HepG2 (cell line): ENCODE data around the gene MESD. TPM values are rescaled to one million over a fixed set of nuclear protein-coding genes. Genes with fewer than 3 reads are reported as not detected.

Experiments used
- ATAC-seq: fragments of 200-7000 bp; cut with Tn5 transposase; 3 replicates; pipeline ENCODE4 v1.9.1; 2020; ENCODE audit warnings: mild to moderate bottlenecking, moderate library complexity
- BruUV-seq: library from RNA; stranded (reverse); fragments of 400-500 nt; replicated peaks from 2 replicates; lab custom pipeline; 2021; lab: Mats Ljungman, UMichigan
- CTCF ChIA-PET: fragments of 300-600 bp; formaldehyde crosslinking; extraction: SDS; loops from one replicate; lab custom pipeline; 2021; ENCODE audit warnings: low total read pairs, inconsistent platforms, low intra/inter-chr PET ratio; lab: Yijun Ruan, JAX
- POLR2A ChIA-PET: fragments of 350-600 bp; sonication (Branson Sonifier 250); formaldehyde crosslinking; loops from one replicate; lab custom pipeline; 2020; ENCODE audit warnings: antibody characterized with exemption, inconsistent platforms; lab: Yijun Ruan, JAX
- DNase-seq: peaks from one replicate; pipeline ENCODE4 v3.0.0-alpha.2; 2015; ENCODE audit warnings: low spot score
- FAIRE-seq: peaks from 3 replicates; lab custom pipeline; 2011; peaks lifted over from hg19 to GRCh38; lab: Jason Lieb, UNC
- H2AFZ ChIP-seq: one replicate; pipeline ENCODE4 v1.6.1; 2011; ENCODE audit warnings: low read length, inconsistent platforms
- H3K27ac ChIP-seq: fragments of 300-600 bp; 3 replicates; pipeline ENCODE4 v1.8.0; 2011; ENCODE audit warnings: mixed run types, mild to moderate bottlenecking, mixed read lengths, low read length, inconsistent platforms; ENCODE audit not compliant: insufficient read depth; ENCODE audit errors: extremely low read length
- H3K27me3 ChIP-seq, 2 experiments: fragments of 200-600 bp in 1 of 2; 2 replicates in 1 of 2; 3 replicates in 1 of 2; pipeline versions ENCODE4 v1.6.0 to v1.8.0; 2011; ENCODE audit warnings: low read length in 2 of 2, mild to moderate bottlenecking in 2 of 2, moderate library complexity in 2 of 2, inconsistent platforms in 1 of 2; ENCODE audit not compliant: insufficient read depth in 2 of 2, control insufficient read depth in 1 of 2
- H3K36me3 ChIP-seq, 2 experiments: fragments of 200-600 bp in 1 of 2; replicated peaks in 1 of 2; 2 replicates in 1 of 2; 3 replicates in 1 of 2; pipeline versions ENCODE4 v1.5.1 to v1.8.0; 2011; ENCODE audit warnings: low read length in 2 of 2, inconsistent platforms in 1 of 2; ENCODE audit not compliant: insufficient read depth in 2 of 2, control insufficient read depth in 1 of 2
- H3K4me1 ChIP-seq: 2 replicates; pipeline ENCODE4 v1.5.1; 2012; ENCODE audit warnings: low read length, inconsistent platforms; ENCODE audit not compliant: insufficient read depth
- H3K4me2 ChIP-seq: 2 replicates; pipeline ENCODE4 v1.6.0; 2011; ENCODE audit warnings: low read depth, low read length, inconsistent platforms
- H3K4me3 ChIP-seq, 3 experiments: fragments of 200-600 bp in 1 of 3; sonication (generic), shearing (Covaris generic) in 1 of 3; replicated peaks in 1 of 3; 2 replicates each; pipeline ENCODE4 v1.5.1; 2011 to 2016; ENCODE audit warnings: low read length in 3 of 3, inconsistent platforms in 2 of 3, low read depth in 2 of 3, mild to moderate bottlenecking in 2 of 3, control low read depth in 1 of 3, mixed read lengths in 1 of 3; ENCODE audit not compliant: insufficient read depth in 1 of 3
- H3K79me2 ChIP-seq: one replicate; pipeline ENCODE4 v1.6.1; 2011; ENCODE audit warnings: low read length, inconsistent platforms; ENCODE audit not compliant: insufficient read depth
- H3K9ac ChIP-seq: 2 replicates; pipeline ENCODE4 v1.6.0; 2011; ENCODE audit warnings: mild to moderate bottlenecking, low read depth, low read length, inconsistent platforms; ENCODE audit not compliant: insufficient read depth
- H3K9me3 ChIP-seq: 2 replicates; pipeline ENCODE4 v1.5.1; 2012; ENCODE audit warnings: mild to moderate bottlenecking, low read length
- H4K20me1 ChIP-seq: 2 replicates; pipeline ENCODE4 v1.6.0; 2011; ENCODE audit warnings: inconsistent platforms, mild to moderate bottlenecking, low read length, moderate library complexity; ENCODE audit not compliant: insufficient read depth
- ARNT2 ChIP-seq: sonication (generic); formaldehyde crosslinking; IDR thresholded peaks from 2 replicates; pipeline ENCODE4 v1.8.0; 2022; ENCODE audit warnings: mild to moderate bottlenecking, low read depth, missing genetic modification reagents, moderate library complexity
- CCDC6 ChIP-seq: sonication (generic); formaldehyde crosslinking; IDR thresholded peaks from 2 replicates; pipeline ENCODE4 v1.8.1; 2022; ENCODE audit warnings: mild to moderate bottlenecking, missing genetic modification reagents, moderate library complexity
- GTF3A ChIP-seq: sonication (generic); formaldehyde crosslinking; conservative IDR thresholded peaks from 2 replicates; pipeline ENCODE4 v1.4.0; 2020; ENCODE audit warnings: mild to moderate bottlenecking, missing genetic modification reagents
- HES4 ChIP-seq: sonication (generic); formaldehyde crosslinking; IDR thresholded peaks from 2 replicates; pipeline ENCODE4 v1.9.0; 2021; ENCODE audit warnings: mild to moderate bottlenecking, missing genetic modification reagents, borderline replicate concordance
- MIER3 ChIP-seq: IDR thresholded peaks from 2 replicates; pipeline ENCODE4 v1.6.1; 2016; ENCODE audit warnings: missing compliant biosample characterization, borderline replicate concordance
- NONO ChIP-seq, 2 experiments: fragments of 450-650 bp in 1 of 2; sonication (generic) in 1 of 2; formaldehyde crosslinking in 1 of 2; IDR thresholded peaks in 1 of 2; conservative IDR thresholded peaks in 1 of 2; 2 replicates each; pipeline versions ENCODE4 v1.6.1 to v1.8.0; 2017 to 2022; ENCODE audit warnings: mild to moderate bottlenecking in 1 of 2, missing genetic modification reagents in 1 of 2, moderate library complexity in 1 of 2
- RAD51 ChIP-seq: fragments of 450-650 bp; IDR thresholded peaks from 2 replicates; pipeline ENCODE4 v1.6.1; 2016; ENCODE audit warnings: borderline replicate concordance
- RFX1 ChIP-seq: fragments of 450-650 bp; IDR thresholded peaks from 2 replicates; pipeline ENCODE4 v1.6.1; 2017
- RXRB ChIP-seq: IDR thresholded peaks from 2 replicates; pipeline ENCODE4 v1.6.1; 2016; ENCODE audit warnings: borderline replicate concordance, missing genetic modification reagents, missing compliant biosample characterization
- SALL1 ChIP-seq: sonication (generic); formaldehyde crosslinking; IDR thresholded peaks from 2 replicates; pipeline ENCODE4 v1.8.0; 2022; ENCODE audit warnings: mild to moderate bottlenecking, missing genetic modification reagents
- SMAD9 ChIP-seq: sonication (generic); formaldehyde crosslinking; IDR thresholded peaks from 2 replicates; pipeline ENCODE4 v1.5.1; 2020; ENCODE audit warnings: mild to moderate bottlenecking, missing genetic modification reagents
- ZBTB14 ChIP-seq: sonication (generic); formaldehyde crosslinking; IDR thresholded peaks from 2 replicates; pipeline ENCODE4 v1.4.0; 2020; ENCODE audit warnings: missing genetic modification reagents
- ZNF274 ChIP-seq: sonication (generic); formaldehyde crosslinking; IDR thresholded peaks from 2 replicates; pipeline ENCODE4 v1.5.1; 2020; ENCODE audit warnings: mild to moderate bottlenecking, missing genetic modification reagents
- ZNF446 ChIP-seq: sonication (generic); formaldehyde crosslinking; IDR thresholded peaks from 2 replicates; pipeline ENCODE4 v1.5.0; 2020; ENCODE audit warnings: mild to moderate bottlenecking, missing genetic modification reagents
- ZNF616 ChIP-seq: sonication (generic); formaldehyde crosslinking; IDR thresholded peaks from 2 replicates; pipeline ENCODE4 v1.5.0; 2020; ENCODE audit warnings: low read depth, mild to moderate bottlenecking, missing genetic modification reagents
- ZNF652 ChIP-seq: IDR thresholded peaks from 2 replicates; pipeline ENCODE4 v1.6.1; 2016; ENCODE audit warnings: low read depth, borderline replicate concordance
- ZNF746 ChIP-seq: sonication (generic); formaldehyde crosslinking; IDR thresholded peaks from 2 replicates; pipeline ENCODE4 v1.8.0; 2022; ENCODE audit warnings: mild to moderate bottlenecking, missing genetic modification reagents
- WGBS: methylation state at CpG from one replicate; pipeline ENCODE4 v1.1.6; 2017; ENCODE audit warnings: low lambda C conversion rate; 5-methylcytosine and 5-hydroxymethylcytosine counted together
- in situ Hi-C: cut with HindIII; loops from 2 replicates; pipeline ENCODE4 v1.10.0; 2017; ENCODE audit warnings: low pct_unique_long_range_greater_than_20kb; ENCODE audit not compliant: extremely low pct_ligation_motif_present
- intact Hi-C: fragments of 100-400 bp; cut with micrococcal nuclease; formaldehyde crosslinking; loops from one replicate; pipeline ENCODE4 v1.10.0; 2022; ENCODE audit not compliant: unreplicated experiment
- polyA plus RNA-seq, 8 experiments: library from polyadenylated mRNA; depleted of rRNA in 3 of 8; stranded (reverse) in 7 of 8; unstranded in 1 of 8; fragments of >200 nt; fragmentation: Illumina TruSeq in 4 of 8; extraction: Trizol in 4 of 8; gene quantifications; 2 replicates each; pipeline versions ENCODE4 v1.2.1 to v1.2.3, GENCODE V29; 2011 to 2016; ENCODE audit warnings: low read depth in 4 of 8, missing spikeins in 1 of 8, mixed read lengths in 1 of 8; ENCODE audit not compliant: insufficient read depth in 1 of 8
- total RNA-seq, 5 experiments: library from RNA; depleted of rRNA; stranded (reverse); fragments of >200 nt; fragmentation: Illumina TruSeq; extraction: Trizol; gene quantifications; 2 replicates each; pipeline ENCODE4 v1.2.3, GENCODE V29; 2016; ENCODE audit warnings: low read depth in 1 of 5
- TF ChIP-seq, protein P1 (sequence below): sonication (generic); formaldehyde crosslinking; IDR thresholded peaks from 2 replicates; pipeline ENCODE4 v1.5.0; 2020; ENCODE audit warnings: missing genetic modification reagents
- TF ChIP-seq, protein P2 (sequence below): IDR thresholded peaks from 2 replicates; pipeline ENCODE4 v1.4.0; 2020; ENCODE audit warnings: mild to moderate bottlenecking, missing genetic modification reagents

The MESD gene
- total and polyA plus RNA-seq, 2 of the 13 experiments (the other 11 are each of a cell fraction or from before 2014, with no cell fraction given) = 18.0 to 46.2 TPM

DNA sequence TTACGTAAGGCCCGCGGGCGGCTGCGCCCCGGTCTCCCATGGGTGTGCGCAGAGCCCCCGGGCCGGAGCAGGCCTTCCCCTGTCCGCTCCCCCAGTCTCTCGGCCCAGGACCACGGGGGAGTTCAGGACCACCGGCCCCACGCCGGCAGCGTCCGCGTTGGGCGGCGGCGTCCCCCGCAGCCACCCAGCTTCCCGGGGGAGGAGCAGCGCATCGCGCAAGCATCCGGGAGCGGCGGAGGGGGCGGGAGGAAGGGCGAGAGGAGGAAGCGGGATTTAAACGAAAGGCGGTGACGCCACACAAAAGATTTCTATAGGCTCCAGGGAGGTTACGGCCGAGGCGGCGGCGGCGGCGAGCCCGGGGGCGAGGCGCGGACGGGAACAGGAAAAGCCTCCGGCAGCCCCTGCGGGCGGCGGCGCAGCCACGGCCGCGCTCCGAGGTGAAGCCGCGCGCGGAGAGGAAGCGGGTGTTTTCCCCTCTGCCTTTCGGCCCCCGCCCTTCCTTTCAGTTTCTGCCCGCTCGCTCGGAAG lies 11.1 kb upstream of the MESD start, which contains the start of gene TLNRD1:
Gene TLNRD1, plus strand, starts transcription at position 300 of the 528 bp plus-strand sequence. CDS start 1,349 bp downstream, outside the sequence.
- intact Hi-C loops = no loop called here
- no peaks in the 10 kb centered on the region; the same call in 1 of the 2 replicates for H4K20me1 ChIP-seq
- peak within 1 kb of the TSS; percentile 86 for H3K9ac ChIP-seq
- WGBS = 0% methylated on average over 1 of the region's 66 CpGs
- POLR2A ChIA-PET = interaction anchor here (0.7 to 1.7 kb wide), 4 partner anchors 10 to 161 kb away, joined by 3 to 10 read pairs (median 5); no protein-coding TSS in a partner anchor
- CTCF ChIA-PET = no interaction called here
- no peaks in the 10 kb centered on the region; a peak in 1 of 5 replicates for H3K36me3 ChIP-seq
- no peak within 1 kb of the TSS for H2AFZ ChIP-seq
- no peaks in the 10 kb centered on the region for H3K79me2 ChIP-seq
- H3K9me3 ChIP-seq = no peaks in the 10 kb centered on the region
- ATAC-seq (peak; percentile 88), FAIRE-seq (no peak), DNase-seq (peak; percentile 83)
- H3K4me1 ChIP-seq = peaks cover 40% of the 10 kb centered on the region
- in situ Hi-C loops = no loop called here
- no peaks in the 10 kb centered on the region for H3K27me3 ChIP-seq
- no TSS peak for BruUV-seq
- H3K4me2 ChIP-seq = peak within 1 kb of the TSS; percentile 89
- H3K4me3 ChIP-seq = peak within 1 kb of the TSS; percentile 76 to 92 (median 88)
- H3K27ac ChIP-seq = peak within 1 kb of the TSS; percentile 84
- TF ChIP-seq RAD51 = no peak
- TF ChIP-seq ZNF652 (CRISPR knock-in tag) = no peak
- TF ChIP-seq MIER3 (CRISPR knock-in tag) = no peak
- TF ChIP-seq ZNF274 (CRISPR knock-in tag) = peak; percentile 89
- peak; percentile 28; the same call in 1 of the 2 replicates for TF ChIP-seq SMAD9
- no peak for TF ChIP-seq RFX1
- peak; percentile 34; the same call in 1 of the 2 replicates for TF ChIP-seq ZBTB14
- TF ChIP-seq, protein P1, sequence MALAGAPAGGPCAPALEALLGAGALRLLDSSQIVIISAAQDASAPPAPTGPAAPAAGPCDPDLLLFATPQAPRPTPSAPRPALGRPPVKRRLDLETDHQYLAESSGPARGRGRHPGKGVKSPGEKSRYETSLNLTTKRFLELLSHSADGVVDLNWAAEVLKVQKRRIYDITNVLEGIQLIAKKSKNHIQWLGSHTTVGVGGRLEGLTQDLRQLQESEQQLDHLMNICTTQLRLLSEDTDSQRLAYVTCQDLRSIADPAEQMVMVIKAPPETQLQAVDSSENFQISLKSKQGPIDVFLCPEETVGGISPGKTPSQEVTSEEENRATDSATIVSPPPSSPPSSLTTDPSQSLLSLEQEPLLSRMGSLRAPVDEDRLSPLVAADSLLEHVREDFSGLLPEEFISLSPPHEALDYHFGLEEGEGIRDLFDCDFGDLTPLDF = 0 out of 2 replicates have a peak, but pooled peaks have one; percentile 15
- TF ChIP-seq CCDC6 = no peak
- TF ChIP-seq, protein P2, sequence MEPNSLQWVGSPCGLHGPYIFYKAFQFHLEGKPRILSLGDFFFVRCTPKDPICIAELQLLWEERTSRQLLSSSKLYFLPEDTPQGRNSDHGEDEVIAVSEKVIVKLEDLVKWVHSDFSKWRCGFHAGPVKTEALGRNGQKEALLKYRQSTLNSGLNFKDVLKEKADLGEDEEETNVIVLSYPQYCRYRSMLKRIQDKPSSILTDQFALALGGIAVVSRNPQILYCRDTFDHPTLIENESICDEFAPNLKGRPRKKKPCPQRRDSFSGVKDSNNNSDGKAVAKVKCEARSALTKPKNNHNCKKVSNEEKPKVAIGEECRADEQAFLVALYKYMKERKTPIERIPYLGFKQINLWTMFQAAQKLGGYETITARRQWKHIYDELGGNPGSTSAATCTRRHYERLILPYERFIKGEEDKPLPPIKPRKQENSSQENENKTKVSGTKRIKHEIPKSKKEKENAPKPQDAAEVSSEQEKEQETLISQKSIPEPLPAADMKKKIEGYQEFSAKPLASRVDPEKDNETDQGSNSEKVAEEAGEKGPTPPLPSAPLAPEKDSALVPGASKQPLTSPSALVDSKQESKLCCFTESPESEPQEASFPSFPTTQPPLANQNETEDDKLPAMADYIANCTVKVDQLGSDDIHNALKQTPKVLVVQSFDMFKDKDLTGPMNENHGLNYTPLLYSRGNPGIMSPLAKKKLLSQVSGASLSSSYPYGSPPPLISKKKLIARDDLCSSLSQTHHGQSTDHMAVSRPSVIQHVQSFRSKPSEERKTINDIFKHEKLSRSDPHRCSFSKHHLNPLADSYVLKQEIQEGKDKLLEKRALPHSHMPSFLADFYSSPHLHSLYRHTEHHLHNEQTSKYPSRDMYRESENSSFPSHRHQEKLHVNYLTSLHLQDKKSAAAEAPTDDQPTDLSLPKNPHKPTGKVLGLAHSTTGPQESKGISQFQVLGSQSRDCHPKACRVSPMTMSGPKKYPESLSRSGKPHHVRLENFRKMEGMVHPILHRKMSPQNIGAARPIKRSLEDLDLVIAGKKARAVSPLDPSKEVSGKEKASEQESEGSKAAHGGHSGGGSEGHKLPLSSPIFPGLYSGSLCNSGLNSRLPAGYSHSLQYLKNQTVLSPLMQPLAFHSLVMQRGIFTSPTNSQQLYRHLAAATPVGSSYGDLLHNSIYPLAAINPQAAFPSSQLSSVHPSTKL (CRISPR knock-in tag) = 0 out of 2 replicates have a peak, but pooled peaks have one; percentile 49
- no peak; the same call in 1 of the 2 replicates for TF ChIP-seq GTF3A (CRISPR knock-in tag)
- TF ChIP-seq ARNT2 (CRISPR knock-in tag) = peak; percentile 52
- TF ChIP-seq ZNF616 (CRISPR knock-in tag) = peak; percentile 47; the same call in 1 of the 2 replicates
- peak; percentile 60; the same call in 1 of the 2 replicates for TF ChIP-seq RXRB (CRISPR knock-in tag)
- peak; percentile 63; the same call in 1 of the 2 replicates for TF ChIP-seq ZNF746
- no peak for TF ChIP-seq NONO (IDR thresholded peaks at IDR 0.05)
- peak; percentile 72 for TF ChIP-seq NONO (CRISPR knock-in tag; conservative IDR thresholded peaks at IDR 0.05)
- TF ChIP-seq SALL1 = peak; percentile 62
- TF ChIP-seq HES4 (CRISPR knock-in tag) = peak; percentile 71; the same call in 1 of the 2 replicates
- peak; percentile 64; the same call in 1 of the 2 replicates for TF ChIP-seq ZNF446
